HT-29 (cell line): ENCODE results near the gene AGBL4. TPM values are rescaled to one million over a fixed set of nuclear protein-coding genes. Genes with fewer than 3 reads are reported as not detected.
A peak's percentile ranks its signal among the peaks of the same experiment; 100 is the strongest.
"Not testable (repeated sequence)": the region's sequence is repeated elsewhere in the genome, so short reads cannot be mapped to it uniquely, and the experiment has no call there.

ENCODE experiments used
- DNase-seq: peaks from one replicate; pipeline ENCODE4 v3.0.0-alpha.2; 2015; ENCODE audit warnings: low spot score
- total RNA-seq: library from RNA; depleted of rRNA; stranded (reverse); fragments of >200 nt; shearing (Covaris generic); gene quantifications from 2 replicates; pipeline ENCODE4 v1.2.3, GENCODE V29; 2014

The AGBL4 gene
- total RNA-seq, 1 experiment from 2014 or later, result not detected

DNA sequence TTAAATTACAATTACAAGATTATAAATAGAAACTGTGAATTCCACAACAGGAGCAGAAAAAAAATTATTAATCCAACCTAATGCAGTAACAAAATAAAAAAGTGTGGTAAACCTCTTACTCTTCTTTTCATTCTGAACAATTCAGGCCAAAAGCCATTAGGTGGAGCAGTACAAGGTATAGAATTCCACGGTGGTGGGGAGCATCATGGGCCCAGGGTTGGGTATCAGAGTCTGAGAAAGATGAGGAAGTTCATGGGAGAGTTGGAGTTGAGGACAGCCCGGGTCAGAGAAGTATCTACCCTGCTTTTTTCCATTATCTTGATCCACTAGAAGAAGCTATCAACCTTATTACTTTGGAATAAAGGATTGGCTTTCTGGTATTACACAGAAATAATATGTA lies 586.9 kb downstream of the AGBL4 start:
- no peak for DNase-seq

DNA sequence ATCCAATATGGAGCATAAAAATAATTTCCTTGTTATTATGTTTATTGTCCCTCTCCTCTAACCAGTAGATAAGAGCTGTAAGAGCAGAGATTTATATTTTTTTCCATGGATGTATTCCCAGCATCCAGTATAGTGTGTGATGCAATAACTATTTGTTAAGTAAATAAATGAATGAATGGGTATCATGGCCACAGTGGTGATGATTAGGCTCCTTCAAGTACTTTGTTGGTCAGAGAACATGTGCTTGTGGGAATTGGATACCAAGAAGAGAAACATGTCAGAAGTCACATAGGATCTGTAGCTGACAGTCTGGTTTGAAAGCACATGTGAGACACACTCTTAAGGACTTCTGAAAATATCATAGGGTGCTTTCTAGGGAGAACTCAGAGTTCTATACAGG lies 588.5 kb downstream of the AGBL4 start:
- no peak for DNase-seq

DNA sequence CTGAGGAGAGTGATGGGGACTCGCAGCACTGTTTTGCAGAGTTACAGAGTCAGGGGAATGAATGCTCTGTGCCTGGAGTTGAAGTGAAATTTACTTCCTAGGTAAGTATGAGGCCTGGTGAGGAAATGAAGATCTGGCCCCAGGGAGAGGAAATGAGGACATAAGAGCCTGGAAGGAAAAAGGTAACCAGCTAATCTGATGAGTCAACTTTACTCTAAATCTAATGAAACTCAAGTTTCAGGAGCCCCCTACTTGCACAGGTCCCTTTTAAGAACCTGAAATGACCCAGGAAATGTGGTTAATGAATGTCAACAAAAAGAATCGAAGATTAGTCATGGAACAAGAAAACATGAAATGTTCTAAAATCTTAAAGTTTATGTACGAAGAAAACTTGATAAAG lies 599.0 kb downstream of the AGBL4 start:
- DNase-seq, result no peak

DNA sequence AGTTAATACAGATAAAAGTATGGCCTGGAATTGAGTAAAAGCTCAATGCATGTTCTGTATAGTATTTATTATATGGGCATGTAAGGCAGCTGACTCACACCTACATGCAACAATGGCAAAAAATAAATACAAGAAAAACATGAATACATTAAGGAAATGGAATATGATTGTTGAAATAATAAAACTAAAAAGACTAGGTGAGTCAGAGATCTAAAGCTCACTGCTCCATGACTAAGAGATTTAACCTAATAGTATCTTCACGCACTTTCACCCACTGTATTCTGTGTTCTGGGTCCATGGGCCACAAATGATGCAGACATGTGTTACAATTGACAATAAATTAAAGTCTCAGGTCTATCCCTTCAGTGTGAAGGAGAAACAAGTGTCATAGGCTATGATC lies 607.0 kb downstream of the AGBL4 start:
- DNase-seq, result no peak

DNA sequence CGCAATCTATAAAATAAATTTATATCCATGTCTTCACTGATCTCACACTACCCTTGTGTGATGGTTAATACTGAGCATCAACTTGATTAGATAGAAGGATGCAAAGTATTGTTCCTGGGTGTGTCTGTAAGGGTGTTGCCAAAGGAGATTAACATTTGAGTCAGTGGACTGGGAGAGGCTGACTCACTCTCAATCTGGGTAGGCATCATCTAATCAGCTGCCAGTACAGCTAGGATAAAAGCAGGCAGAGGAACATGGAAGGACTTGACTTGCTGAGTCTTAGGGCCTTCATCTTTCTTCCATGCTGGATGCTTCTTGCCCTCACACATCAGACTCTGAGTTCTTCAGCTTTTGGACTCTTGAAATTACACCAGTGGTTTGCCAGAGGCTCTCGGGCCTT lies 615.4 kb downstream of the AGBL4 start:
- no peak for DNase-seq

DNA sequence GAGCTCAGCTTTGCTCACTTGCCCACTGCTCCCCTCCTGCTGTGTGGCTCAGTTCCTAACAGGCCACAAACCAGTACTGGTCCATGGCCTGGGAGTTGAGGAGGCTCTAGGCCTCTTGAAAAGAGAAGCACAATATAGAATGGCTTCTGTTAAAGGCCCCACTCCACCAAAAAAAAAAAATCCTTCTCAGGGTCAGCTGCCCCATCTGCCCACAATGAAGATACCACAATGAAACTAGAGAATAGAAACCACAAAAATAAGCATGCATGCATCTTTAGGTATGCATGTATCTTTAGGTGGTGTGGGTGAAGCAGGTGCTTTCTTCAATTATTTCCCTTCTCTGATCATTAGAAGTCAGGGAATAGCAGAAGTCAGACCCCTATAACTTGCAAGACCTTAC lies 626.7 kb downstream of the AGBL4 start:
- DNase-seq, result no peak

DNA sequence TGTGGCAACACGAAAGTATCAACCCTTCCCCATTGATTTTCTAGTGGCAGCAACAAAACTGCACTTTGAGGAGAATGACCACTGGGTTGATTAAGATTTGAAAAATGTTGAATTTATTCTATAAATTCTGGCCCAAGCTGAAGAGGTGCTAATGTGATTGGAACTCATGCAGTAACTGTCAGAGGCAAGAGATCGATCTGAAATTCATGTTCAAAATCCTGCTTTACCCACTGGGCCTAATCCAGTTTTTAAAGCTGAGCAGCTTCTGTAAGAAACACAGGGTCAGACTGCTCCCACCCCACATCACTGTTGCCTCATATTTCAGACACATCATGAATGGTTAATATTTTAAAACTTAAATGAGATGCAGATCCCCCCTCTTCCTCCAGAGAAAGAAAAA lies 629.6 kb downstream of the AGBL4 start:
- no peak for DNase-seq

DNA sequence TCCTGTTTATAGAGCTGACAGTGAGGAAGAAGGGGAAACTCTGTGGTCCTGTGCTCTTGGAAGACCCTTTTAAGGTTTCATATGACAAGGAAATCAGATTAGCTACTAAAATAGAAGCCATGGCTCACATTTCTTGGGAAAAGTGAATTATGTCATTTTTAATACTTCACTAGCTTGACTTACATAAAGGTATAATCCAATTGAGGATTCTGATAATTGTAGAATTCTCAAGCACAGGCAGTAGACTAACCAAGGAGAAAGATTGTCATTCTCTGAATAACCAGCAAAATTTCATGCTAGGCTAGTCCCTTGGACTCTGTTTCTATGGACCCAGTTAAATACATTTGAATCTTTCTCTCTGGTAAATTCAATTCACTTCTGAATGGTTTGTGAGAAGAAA lies 634.1 kb downstream of the AGBL4 start:
- DNase-seq, result no peak

DNA sequence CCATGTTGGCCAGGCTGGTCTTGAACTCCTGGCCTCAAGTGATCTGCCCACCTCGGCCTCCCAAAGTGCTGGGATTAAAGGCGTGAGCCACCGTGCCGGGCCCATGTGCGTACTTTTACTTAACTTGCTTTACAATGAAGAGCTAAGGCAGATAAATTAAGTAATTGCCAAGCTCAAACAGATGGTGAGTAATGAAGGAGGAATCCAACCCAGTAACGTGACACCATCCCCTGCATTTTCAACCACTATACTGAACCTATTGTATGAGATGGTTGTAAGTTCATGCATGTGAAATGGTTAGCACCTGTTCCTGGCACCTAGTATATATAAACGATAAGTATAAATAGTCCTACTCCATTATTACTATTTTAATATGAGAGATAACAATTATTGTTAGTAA lies 659.1 kb downstream of the AGBL4 start:
- DNase-seq, result peak; percentile 23

DNA sequence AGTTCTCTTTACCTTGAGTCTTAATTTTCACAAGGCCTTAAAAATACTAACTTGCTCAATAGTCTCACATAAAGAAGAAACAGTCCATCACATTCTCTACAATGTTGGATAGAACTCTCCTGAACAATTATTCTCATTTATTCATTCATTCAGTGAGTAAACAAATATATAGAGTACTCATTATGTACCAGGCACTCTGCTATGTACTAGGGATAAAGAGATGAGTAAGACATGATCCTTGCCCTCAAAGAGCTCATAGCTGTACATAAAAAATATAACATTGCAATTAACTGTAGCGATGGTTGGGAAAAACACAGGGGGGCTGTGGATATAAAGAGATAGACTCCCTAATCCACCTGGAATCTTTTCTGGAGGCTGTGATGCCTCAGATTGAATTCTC lies 660.1 kb downstream of the AGBL4 start:
- no peak for DNase-seq

DNA sequence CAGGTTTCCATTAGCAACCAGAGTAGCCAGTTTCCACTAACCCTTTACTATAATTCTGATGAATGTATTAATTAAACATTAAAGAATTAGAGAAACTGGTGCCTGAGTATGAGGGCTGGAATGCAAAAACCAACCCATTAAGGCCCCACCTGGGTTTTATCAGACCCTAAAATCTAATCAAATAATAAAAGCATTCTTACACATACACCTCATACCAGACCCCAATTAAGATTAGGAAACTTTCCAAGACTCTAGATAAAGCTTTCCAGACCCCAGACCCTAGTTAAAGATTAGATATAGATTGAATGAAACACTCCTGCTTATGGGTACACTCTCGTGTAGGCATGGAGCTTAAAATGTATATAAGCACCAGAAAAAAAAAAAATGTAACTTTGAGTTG lies 665.7 kb downstream of the AGBL4 start:
- DNase-seq, result peak; percentile 12

DNA sequence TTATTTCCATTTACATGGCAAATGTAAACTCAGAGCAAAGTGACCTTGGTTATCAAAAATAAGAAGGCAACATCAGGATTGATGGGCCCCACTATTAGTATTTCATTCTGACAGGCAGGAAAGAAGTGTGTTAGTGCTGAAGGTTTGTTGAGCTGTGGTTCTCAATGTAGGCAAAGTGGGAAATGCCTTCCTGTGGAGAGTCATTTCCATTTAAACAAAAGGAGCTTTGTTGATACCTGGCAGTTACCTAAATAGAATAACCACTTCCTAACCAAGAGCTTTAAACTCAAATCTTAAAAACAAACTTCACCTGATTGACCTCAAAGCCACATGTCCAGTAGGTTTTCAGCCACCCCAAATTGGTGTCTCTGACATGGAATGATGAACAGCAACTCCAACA lies 667.2 kb downstream of the AGBL4 start:
- DNase-seq, result peak; percentile 32

DNA sequence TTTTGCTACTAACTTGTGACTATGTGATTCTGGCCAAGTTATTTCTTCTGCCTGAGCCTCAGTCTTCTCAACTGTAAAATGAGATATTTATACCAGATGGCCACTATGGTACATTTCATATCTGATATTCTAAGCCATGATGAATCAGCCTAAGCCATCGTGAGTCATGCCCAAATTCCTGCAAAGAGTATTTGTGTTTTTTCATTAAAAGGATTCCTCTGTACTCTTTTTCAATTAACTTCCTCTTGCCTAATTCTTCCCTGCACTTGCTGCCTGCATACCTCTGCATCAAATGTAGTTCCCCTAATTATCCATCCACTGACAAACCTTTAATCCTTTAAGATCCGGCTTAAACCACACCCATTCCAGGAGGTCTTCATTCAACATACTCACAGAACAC lies 672.0 kb downstream of the AGBL4 start:
- DNase-seq, result no peak

DNA sequence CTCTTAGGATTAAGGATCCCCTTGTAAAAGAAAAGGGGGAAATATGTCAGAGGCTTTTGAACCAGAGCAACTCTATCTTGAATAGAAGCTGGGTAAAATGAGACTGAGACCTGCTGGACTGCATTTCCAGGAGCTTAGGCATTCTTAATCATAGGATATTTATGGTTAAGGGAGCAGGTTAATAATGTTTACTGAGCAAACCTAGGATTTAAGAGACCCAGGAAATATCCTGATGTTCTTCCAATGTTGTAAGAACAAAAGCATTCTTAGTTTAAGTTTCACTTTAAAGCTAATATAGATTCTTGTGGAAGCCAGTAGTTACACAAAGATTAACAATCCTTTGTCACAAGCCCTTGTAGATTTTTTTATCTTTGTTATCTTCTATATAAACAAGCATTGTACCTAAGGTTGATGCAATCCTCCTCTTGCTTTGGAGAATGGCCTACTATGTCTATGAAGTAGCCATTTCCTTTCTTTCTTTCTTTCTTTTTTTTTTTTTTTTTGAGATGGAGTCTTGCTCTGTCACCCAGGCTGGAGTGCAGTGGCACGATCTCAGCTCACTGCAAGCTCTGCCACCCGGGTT lies 676.9 kb downstream of the AGBL4 start:
- peak; percentile 78 for DNase-seq

DNA sequence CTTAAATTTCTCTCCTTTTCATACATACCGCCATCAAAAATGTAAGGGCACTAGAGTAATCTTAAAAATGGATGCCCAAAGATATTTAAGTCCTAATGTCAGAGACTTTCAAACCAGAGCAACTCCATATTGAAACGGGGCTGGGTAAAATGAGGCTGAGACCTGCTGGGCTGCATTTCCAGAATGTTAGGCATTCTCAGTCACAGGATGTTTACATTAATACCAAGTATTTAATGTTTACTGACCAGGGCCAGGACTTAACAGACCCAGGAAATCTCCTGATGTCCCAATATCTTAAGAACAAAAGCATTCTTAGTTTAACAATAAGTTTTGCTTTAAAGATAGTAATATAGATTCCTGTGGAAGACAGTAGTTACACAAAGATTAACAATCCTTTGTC lies 683.2 kb downstream of the AGBL4 start:
- DNase-seq, result no peak

DNA sequence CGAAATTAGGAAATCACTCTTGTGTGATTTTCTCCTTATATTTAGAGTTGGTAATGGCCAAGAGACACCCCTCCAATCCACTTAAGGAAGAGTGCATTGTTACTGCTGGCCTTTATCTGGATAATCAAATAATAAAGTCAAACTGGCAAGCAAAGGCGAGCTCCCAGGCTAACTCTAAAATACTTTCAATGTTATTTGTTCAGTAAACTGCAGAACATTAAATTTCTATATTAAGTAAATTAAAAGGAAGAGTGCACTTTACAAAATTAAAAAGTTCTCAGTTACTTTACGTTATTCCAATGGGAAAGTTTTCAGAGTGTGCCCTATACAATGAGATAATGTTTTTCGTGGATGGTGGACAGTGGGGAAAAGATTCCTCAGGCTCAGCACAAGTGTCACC lies 684.7 kb downstream of the AGBL4 start:
- no peak for DNase-seq

DNA sequence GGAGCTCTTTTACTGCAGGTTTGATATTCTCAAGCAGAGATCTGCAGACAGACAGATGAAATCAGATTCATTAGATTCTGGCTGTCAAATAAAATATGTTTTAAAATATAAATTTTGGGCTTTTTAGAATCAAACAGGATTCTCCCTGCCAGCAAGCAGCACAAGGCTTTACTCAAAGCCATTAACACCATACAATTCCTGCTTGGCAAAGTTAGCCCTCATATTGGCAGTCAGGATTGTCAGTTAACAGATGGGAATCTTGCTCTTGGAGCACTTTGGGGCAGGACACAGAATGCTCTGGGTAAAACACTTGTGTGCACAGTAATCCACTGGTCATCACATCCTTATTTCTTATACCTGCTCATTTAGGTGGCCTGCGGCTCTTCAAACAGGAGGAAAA lies 686.5 kb downstream of the AGBL4 start:
- no peak for DNase-seq

DNA sequence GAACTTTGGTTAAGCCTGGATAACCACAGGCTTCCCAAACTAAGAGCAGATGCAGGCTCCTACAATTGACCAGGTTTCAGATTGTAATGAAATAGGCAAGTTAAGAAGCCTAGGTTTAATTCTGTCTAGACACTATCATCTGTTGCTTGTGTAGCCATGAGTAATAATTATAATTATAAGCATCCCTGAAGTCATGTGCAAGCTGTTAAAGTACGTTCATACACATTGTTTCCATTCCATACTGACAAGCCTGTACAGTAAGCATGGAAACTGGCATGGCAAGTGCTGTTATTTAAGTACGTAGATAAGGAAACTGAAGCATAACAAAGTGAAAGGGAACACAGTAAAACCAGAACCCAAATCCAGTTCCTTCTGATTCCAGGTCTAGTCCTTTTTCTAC lies 689.8 kb downstream of the AGBL4 start:
- no peak for DNase-seq

DNA sequence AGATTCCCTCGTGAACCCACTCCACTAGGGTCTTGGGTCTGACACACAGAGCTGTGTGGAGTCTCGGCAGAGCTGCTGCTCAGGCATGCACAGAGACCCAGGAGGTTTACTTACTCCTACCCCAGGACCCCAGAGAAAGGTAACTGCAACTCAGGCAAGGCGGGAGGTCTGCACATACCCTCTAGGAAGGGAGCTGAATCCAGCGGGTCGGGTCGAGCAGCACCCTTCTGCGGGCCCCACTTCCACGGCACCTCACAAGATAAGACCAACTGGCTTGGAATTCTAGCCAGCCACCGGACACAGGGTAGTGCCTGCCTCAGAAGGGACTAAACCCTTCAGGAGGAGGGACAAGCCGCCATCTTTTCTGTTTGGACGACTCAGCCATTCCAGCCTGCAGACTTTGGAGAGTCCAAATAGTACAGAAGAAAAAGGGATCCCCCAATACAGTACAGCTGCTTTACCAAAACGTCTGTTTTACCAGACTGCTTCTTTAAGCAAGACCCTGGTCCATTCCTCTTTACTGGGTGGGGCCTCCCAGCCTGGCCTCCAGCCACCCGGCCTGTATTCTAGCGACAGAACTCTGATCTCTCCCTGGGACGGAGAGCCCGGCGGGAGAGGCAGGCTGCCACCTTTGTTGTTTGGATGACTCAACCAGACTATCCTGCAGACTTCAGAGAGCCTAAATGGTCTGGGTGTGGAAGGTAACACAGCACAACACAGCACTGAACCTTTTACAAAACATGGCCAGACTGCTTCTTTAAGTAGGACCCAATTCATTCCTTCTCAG lies 692.5 kb downstream of the AGBL4 start:
- DNase-seq, result no peak

DNA sequence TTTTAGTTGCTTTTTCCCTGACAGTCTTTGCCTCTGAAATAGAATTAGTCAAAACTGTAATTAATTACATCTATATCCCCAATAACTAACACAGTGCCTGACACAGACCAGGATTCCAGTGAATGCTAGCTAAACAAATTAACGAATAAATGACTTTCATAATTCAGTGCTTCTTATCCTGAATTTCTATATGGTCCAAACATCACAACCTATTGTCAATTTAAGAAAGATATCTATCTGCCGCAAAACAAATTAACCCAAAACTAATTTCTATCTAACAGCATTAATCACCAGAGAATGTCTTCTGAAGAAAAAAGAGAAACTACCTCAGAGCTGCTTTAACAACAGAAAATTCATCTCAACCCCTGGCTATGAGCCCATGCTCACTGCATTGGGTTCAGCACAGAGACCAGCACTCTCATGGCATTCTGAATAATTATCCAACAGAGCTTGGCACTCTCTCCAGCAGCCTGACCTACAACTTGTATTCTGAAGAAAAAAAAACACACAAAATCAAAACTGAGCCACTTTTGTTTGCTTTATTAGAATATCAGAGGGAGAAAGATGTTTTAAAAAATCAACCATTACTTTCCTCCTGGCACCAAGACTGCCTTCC lies 699.7 kb downstream of the AGBL4 start:
- no peak for DNase-seq

DNA sequence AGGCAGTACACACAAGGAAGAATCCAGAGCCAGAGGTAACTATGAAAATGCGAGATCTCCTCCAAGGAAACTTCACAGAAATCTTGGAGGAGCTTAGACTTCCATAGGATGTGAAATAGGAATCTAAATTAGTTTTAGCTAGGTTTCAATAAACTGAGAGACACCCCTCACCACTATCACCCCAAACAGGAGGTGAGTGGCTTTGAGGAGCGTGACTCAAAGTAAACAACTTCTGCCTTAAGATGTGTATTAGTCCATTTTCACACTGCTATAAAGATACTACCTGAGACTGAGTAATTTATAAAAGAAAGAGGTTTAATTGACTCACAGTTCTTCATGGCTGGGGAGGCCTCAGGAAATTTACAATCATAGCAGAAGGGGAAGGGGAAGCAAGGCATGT lies 703.3 kb downstream of the AGBL4 start:
- DNase-seq, result not testable (repeated sequence)

DNA sequence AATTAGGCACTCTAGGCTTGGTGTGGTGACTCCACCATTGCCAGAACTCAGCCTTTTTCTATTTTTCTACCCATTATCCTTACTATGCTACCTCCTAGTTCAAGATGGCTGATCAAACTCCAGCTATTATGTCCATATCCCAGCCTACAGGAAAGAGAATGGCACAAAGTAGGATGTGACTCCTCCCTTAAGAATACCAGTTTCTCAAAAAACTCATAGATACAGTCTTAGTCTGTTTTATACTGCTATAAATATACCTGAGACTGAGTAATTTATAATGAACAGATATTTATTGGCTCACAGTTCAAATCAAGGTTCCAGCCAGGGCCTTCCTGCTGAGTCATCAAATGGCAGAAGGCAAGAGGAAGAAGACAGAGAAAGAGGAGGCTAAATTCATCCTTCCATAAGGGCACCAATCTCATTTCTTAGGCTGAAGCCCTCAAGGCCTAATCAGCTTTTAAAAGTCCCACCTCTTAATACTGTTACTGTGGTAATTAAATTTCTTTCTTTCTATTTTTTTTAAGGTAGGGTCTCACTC lies 704.3 kb downstream of the AGBL4 start:
- no peak for DNase-seq

DNA sequence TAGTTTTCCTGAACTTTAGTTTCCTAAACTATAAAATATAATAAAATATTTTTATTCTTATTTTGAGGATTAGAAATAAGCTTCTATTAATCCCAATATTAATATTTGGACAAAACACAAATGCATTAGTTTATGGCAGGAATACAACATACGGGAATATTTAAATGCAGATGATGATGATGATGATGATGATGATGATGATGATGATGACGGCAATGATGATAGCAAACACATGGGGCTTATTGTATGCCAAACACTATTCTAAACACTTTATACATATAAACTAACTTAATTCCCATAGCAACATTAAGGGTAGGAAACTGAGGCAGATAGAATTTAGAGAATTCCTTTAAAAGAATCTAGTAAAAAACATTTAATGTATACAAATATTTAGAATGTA lies 705.5 kb downstream of the AGBL4 start:
- DNase-seq, result no peak
